Heart left ventricle (tissue), 16 donors: ENCODE results near the gene NPAP1. TPM values are rescaled to one million over a fixed set of nuclear protein-coding genes. Genes with fewer than 3 reads are reported as not detected.

Experiments used
- ATAC-seq, 4 donors: fragments of 200-7000 bp; cut with Tn5 transposase; one replicate each; pipeline ENCODE4 v1.9.1; 2020 to 2022; ENCODE audit warnings: moderate library complexity in 4 of 4, mild to moderate bottlenecking in 3 of 4, moderate number of reproducible peaks in 1 of 4
- DNase-seq, 5 donors: peaks; one replicate each; pipeline ENCODE4 v3.0.0-alpha.2; 2020
- H3K27ac ChIP-seq, 12 donors: fragments of 200-600 bp; sonication (generic) in 4 of 12; one replicate each; pipeline versions ENCODE4 v1.5.0 to v1.8.0; 2016 to 2022; ENCODE audit warnings: mild to moderate bottlenecking in 2 of 12
- H3K27me3 ChIP-seq, 9 donors: fragments of 200-600 bp; sonication (generic) in 2 of 9; one replicate each; pipeline versions ENCODE4 v1.5.1 to v1.8.0; 2016 to 2022; ENCODE audit warnings: mild to moderate bottlenecking in 3 of 9
- H3K36me3 ChIP-seq, 9 donors: fragments of 200-600 bp; sonication (generic) in 2 of 9; one replicate each; pipeline versions ENCODE4 v1.5.0 to v1.8.0; 2018 to 2022; ENCODE audit warnings: mild to moderate bottlenecking in 2 of 9
- H3K4me1 ChIP-seq, 12 donors: fragments of 200-600 bp; sonication (generic) in 4 of 12; one replicate each; pipeline versions ENCODE4 v1.5.0 to v1.8.0; 2016 to 2022; ENCODE audit warnings: mild to moderate bottlenecking in 3 of 12
- H3K4me3 ChIP-seq, 12 donors: fragments of 200-600 bp; sonication (generic) in 4 of 12; one replicate each; pipeline versions ENCODE4 v1.5.0 to v1.8.0; 2017 to 2022; ENCODE audit warnings: mild to moderate bottlenecking in 9 of 12, moderate library complexity in 4 of 12
- H3K9me3 ChIP-seq, 12 donors: fragments of 200-600 bp; sonication (generic) in 4 of 12; one replicate each; pipeline versions ENCODE4 v1.5.0 to v1.8.0; 2016 to 2022; ENCODE audit warnings: mild to moderate bottlenecking in 1 of 12
- CTCF ChIP-seq, 12 donors: fragments of 200-600 bp; sonication (generic) in 4 of 12; IDR thresholded peaks; one replicate each; pipeline versions ENCODE4 v1.5.0 to v1.8.0; 2018 to 2022; ENCODE audit warnings: antibody characterized with exemption in 12 of 12, mild to moderate bottlenecking in 5 of 12
- POLR2A ChIP-seq, 2 donors: fragments of 450-650 bp; IDR thresholded peaks; one replicate each; pipeline ENCODE4 v1.6.1; 2017; ENCODE audit warnings: antibody characterized with exemption in 2 of 2, mild to moderate bottlenecking in 2 of 2, moderate library complexity in 2 of 2
- WGBS, 4 donors: extraction: QIAGEN DNeasy Blood & Tissue Kit in 2 of 4; methylation state at CpG; one replicate each; pipeline versions ENCODE4 v1.1.5 to v1.1.7; 2013 to 2018; 5-methylcytosine and 5-hydroxymethylcytosine counted together
- intact Hi-C, 10 donors: fragments of 100-400 bp; cut with DNase I; formaldehyde crosslinking; loops; one replicate each; pipeline versions ENCODE4 v1.11.1 to v1.14.2; 2022
- polyA plus RNA-seq, 2 donors: library from polyadenylated mRNA; stranded (reverse); fragments of 200-250 nt; gene quantifications; one replicate each; pipeline ENCODE4 v1.2.3, GENCODE V29; 2013
- total RNA-seq, 9 donors: library from RNA; depleted of rRNA in 2 of 9; stranded (reverse); fragments of >200 nt in 2 of 9; fragmentation: NEBNext Ultra II Directional in 3 of 9; extraction: Animal tissue kit (Norgen Biotek cat#: 25700) in 3 of 9; gene quantifications; one replicate each; pipeline versions ENCODE4 v1.1.0 to v1.2.4, GENCODE V29; 2016 to 2023
- donor health status: ischemic (EF 13 %, LVEDD 7.1; RV severe dilation, severe dysfunction).
- donor health status: healthy with polysubstance abuse.
- donor health status: DM: no; HTN: yes; CAD: no.
- donor health status: DM: no; HTN: no; CAD: no.
- donor health status: ischemic (EF 25% LVEDD 6.9; RV normal size, moderate dysfunction).
- donor health status: ischemic (EF 25% LVEDD 5.7; RV mildly dilated, moderate dysfunction).
- donor health status: healthy.
- donor health status: DM: yes; HTN: yes; CAD: no.
- donor health status: ischemic (EF 35%, LVEDD 5.7; RV mildly dilated, moderate dysfunction).
- donor health status: nonischemic (EF 11% LVEDD 7.7; RV severe dilation, severe dysfunction).
- donor health status: DM: yes; HTN: yes; CAD: no.
- donor health status: PGD.
- donor health status: ischemic (EF 29% LVEDD 5.4; RV normal size, mild dysfunction).
- donor health status: nonischemic (EF 23%, LVEDD 6.1; RV moderate dilation, normal function).

NPAP1 gene
- total and polyA plus RNA-seq, 11 donors: not detected

- H3K4me1 ChIP-seq: no peaks in the 10 kb centered on the region
- H3K27me3 ChIP-seq: no peaks in the 10 kb centered on the region
- H3K36me3 ChIP-seq: no peaks in the 10 kb centered on the region
- ATAC-seq (no peak), DNase-seq (no peak)
- TF ChIP-seq POLR2A (IDR thresholded peaks at IDR 0.05) (no peak), CTCF (IDR thresholded peaks at IDR 0.05) (no peak)
- peaks cover 0 to 3% (median 0%) of the 10 kb centered on the region in 12 donors for H3K9me3 ChIP-seq
- intact Hi-C loops: no loop called here
- 54 to 67% (median 63%) methylated on average over 1 of the region's 1 CpG for WGBS, 4 donors
- H3K27ac ChIP-seq: no peak overlapping the region
- no peak overlapping the region for H3K4me3 ChIP-seq
These were observed 8.7 kb downstream of the NPAP1 start for GRCh38 chr15:24684313-24684712.

GRCh38 chr15:24696201-24696600, 20.6 kb downstream of the NPAP1 start:
- TF ChIP-seq POLR2A (IDR thresholded peaks at IDR 0.05) (no peak), CTCF (IDR thresholded peaks at IDR 0.05) (no peak)
- Histone ChIP-seq H3K4me1 (no peaks in the 10 kb centered on the region), H3K4me3 (no peak overlapping the region), H3K27me3 (no peaks in the 10 kb centered on the region), H3K9me3 (peaks cover 0 to 15% (median 0%) of the 10 kb centered on the region in 12 donors), H3K36me3 (no peaks in the 10 kb centered on the region), H3K27ac (no peak overlapping the region)
- ATAC-seq (no peak), DNase-seq (no peak)
- 50 to 72% (median 57%) methylated on average over 3 of the region's 3 CpGs for WGBS, 4 donors
- intact Hi-C loops: no loop called here

DNA sequence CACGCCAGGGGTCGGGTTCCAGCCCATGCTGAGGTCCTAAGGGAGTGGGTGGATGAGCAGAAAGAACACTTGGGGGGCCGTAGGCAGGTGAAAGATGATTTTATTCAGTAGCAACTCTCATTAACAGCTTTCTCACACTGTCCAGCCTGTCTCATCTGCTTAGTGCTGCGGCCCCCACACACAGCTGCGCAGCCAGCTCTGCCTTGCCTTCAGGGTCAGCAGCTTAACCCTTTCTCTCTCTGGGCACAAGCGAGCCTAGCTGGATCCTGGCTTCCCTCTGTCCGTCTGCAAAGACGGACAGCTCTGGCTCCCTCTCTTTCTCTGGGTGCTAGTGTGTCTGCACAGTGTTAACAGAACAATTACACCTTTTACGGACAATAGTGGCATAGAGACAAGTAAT, 21.3 kb downstream of the NPAP1 start:
- intact Hi-C loops: no loop called here
- TF ChIP-seq POLR2A (IDR thresholded peaks at IDR 0.05) (no peak), CTCF (IDR thresholded peaks at IDR 0.05) (no peak)
- H3K4me1 ChIP-seq: no peaks in the 10 kb centered on the region
- no peak overlapping the region for H3K4me3 ChIP-seq
- peaks cover 0 to 10% (median 0%) of the 10 kb centered on the region in 12 donors for H3K9me3 ChIP-seq
- no peak overlapping the region for H3K27ac ChIP-seq
- DNase-seq: no peak
- 50 to 62% (median 58%) methylated on average over 8 to 9 of the region's 9 CpGs for WGBS, 4 donors
- no peaks in the 10 kb centered on the region for H3K27me3 ChIP-seq
- ATAC-seq: no peak
- H3K36me3 ChIP-seq: no peaks in the 10 kb centered on the region

- no peak for TF ChIP-seq CTCF (IDR thresholded peaks at IDR 0.05)
- TF ChIP-seq POLR2A (IDR thresholded peaks at IDR 0.05): no peak
- no peaks in the 10 kb centered on the region for H3K27me3 ChIP-seq
- H3K9me3 ChIP-seq: peaks cover 0 to 22% (median 0%) of the 10 kb centered on the region in 12 donors
- H3K4me3 ChIP-seq: no peak overlapping the region
- intact Hi-C loops: no loop called here
- no peak overlapping the region for H3K27ac ChIP-seq
- DNase-seq (no peak), ATAC-seq (no peak)
- 55 to 71% (median 62%) methylated on average over 4 to 5 of the region's 5 CpGs for WGBS, 4 donors
- no peaks in the 10 kb centered on the region for H3K36me3 ChIP-seq
- H3K4me1 ChIP-seq: no peaks in the 10 kb centered on the region
These were observed 42.9 kb downstream of the NPAP1 start for GRCh38 chr15:24718289-24719082.
